Cardiac atrium fibroblast (primary cell): Measurements from ENCODE around the gene PDGFD. TPM values are rescaled to one million over a fixed set of nuclear protein-coding genes. Genes with fewer than 3 reads are reported as not detected.

ENCODE experiments used
- total RNA-seq: library from RNA; depleted of rRNA; stranded (reverse); fragments of >200 nt; gene quantifications from 2 replicates; pipeline ENCODE4 v1.2.3, GENCODE V29; 2015

The PDGFD gene
- 17.9 and 29.6 TPM in 2 replicates for total RNA-seq

DNA sequence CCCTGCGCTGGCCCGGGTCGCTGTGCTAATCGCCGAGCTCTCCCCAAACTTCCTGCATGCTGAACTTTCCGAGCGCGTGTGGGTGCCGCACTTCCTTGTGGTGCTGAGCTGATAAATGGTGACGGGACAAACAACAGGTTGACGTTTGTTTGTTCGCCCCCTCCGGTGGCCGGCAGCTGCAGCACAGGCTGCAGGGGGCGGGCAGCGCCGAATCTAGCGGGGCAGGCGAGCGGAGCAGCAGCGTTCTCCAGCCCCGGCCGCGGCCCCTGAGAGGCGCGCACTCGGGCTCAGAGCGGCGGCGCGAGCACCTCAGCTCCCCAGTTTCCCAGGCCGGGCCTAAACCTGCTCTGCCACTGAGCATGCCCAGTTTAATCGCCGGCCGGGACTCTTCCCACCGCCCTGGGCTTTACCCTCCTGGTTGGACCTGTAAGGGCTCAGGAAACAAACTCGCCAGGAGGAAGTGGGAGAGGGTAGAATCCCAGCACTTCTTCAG is at the start of gene PDGFD:
Gene PDGFD, minus strand, starts transcription at position 120 of the 493 bp plus-strand sequence.

DNA sequence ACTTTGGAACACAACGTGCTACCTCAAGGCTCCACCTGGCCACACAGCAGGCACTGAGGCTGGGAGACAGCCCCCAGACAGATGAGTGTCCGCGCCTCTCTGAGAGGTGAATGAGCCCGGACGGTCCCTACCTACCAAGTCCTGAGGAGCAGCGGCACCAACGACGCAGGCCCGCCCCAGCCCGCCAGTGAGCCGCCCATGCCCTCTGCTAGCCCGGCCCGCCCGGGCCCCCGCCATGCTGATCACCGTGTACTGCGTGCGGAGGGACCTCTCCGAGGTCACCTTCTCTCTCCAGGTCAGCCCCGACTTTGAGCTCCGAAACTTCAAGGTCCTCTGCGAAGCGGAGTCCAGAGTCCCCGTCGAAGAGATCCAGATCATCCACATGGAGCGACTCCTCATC is 127.4 kb downstream of the PDGFD start, which contains the start of gene DDI1:
Gene DDI1, plus strand, starts transcription at position 53 of the 400 bp plus-strand sequence. Its CDS starts 183 bp downstream, at position 236.

Other genes with a start within 250 kb of the PDGFD start
- not detected in 2 replicates for gene DDI1, start 127.5 kb downstream of the PDGFD start, total RNA-seq